GM10248 (cell line): ENCODE data around the gene AP3S2.

Experiments used
- CTCF ChIA-PET: fragments of 300-600 bp; sonication (Branson Sonifier 250); formaldehyde crosslinking; extraction: SDS; loops from one replicate; lab custom pipeline; 2021; ENCODE audit warnings: antibody characterized with exemption; lab: Yijun Ruan, JAX
- POLR2A ChIA-PET: fragments of 350-650 bp; sonication (Branson Sonifier 250); formaldehyde crosslinking; extraction: SDS; loops from one replicate; lab custom pipeline; 2020; ENCODE audit warnings: antibody characterized with exemption; lab: Yijun Ruan, JAX
- DNase-seq: peaks from one replicate; pipeline ENCODE4 v3.0.0; 2012; ENCODE audit errors: extremely low spot score
- CTCF ChIP-seq: IDR thresholded peaks from 2 replicates; pipeline ENCODE4 v1.5.1; 2012; ENCODE audit warnings: mild to moderate bottlenecking, low read depth; ENCODE audit errors: extremely low read depth, missing control alignments, control extremely low read depth

AP3S2 gene

DNA sequence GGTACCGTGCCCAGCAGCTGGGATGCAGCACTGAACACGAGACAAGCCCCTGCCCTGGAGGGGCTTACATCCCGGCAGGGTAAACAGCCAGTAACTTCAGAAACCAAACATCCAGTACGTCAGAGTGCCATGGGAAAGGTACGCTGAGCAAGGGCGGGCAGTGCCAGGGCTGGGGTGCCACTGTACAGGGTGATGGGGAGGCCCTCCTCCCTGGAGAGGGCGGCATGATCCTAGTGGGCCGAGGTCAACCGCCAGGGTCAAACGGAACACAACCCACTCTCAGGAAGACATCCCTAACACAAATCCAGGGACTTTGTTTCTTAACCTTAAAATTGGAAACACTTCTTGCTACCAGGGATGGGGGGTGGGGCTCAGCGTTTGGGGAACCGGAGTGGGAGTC lies 63.2 kb downstream of the AP3S2 start:
- ChIA-PET POLR2A (no interaction called here), CTCF (interaction anchor here (1.2 to 1.6 kb wide), 2 partner anchors 8 to 69 kb away, joined by 3 to 4 read pairs; no protein-coding TSS in a partner anchor)
- no peak for TF ChIP-seq CTCF

GRCh38 chr15:89829616-89830440 lies 64.0 kb downstream of the AP3S2 start:
- TF ChIP-seq CTCF, result no peak
- no peak for DNase-seq
- CTCF ChIA-PET, result interaction anchor here (1.0 to 1.6 kb wide), 3 partner anchors 9 to 69 kb away, joined by 3 to 4 read pairs (median 4); no protein-coding TSS in a partner anchor
- POLR2A ChIA-PET, result no interaction called here

More for the DNA sequence above, 63.2 kb downstream of the AP3S2 start:
- no peak for DNase-seq

DNA sequence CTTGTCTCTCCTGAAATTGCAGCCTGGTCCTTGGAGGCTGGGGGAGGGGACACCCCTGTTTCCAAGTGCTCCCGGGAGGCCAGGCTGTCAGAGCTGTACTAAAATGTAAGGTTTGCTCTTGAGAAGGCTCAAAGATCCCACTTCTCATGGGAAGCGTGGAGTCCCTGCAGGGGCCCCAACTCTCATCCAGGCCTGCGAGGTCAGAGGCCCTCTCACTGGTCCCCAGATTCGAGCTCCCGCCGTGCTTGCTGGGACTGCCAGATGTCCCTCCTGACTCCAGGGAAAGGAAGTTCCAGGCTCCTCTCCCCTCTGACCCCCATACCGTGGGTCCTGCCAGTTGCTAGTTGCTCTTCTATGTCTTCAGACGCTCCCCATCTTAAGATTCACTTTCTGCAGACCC lies 64.6 kb downstream of the AP3S2 start:
- no peak for DNase-seq
- POLR2A ChIA-PET, result no interaction called here
- no peak for TF ChIP-seq CTCF
- CTCF ChIA-PET, result interaction anchor here (1.0 to 1.6 kb wide), 2 partner anchors 46 to 68 kb away, joined by 4 read pairs; no protein-coding TSS in a partner anchor

- DNase-seq, result no peak
- TF ChIP-seq CTCF, result no peak
- ChIA-PET POLR2A (no interaction called here), CTCF (interaction anchor here (1.0 to 1.8 kb wide), 3 partner anchors 46 to 88 kb away, joined by 3 to 5 read pairs (median 4); no protein-coding TSS in a partner anchor)
Observed at GRCh38 chr15:89828281-89829145, 65.3 kb downstream of the AP3S2 start.

DNA sequence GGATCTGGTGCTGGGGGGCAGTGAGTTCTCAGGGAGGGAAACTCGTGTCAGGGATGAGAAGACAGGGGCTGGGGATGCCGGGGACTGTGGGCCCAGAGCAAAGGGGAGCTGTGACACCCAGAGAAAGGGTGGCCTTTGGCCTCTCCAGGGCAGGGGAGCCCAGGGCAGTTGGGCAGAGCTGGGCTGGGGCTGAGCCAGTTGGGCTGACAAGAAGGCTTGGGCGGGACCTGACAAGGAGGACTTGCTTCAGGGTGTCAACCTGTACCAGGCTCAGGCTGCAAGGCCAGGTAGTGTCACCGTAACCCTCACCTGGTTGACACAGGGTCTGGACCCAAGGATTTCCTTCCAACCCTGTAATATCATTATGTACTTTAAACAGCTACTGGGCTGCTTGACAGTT lies 66.0 kb downstream of the AP3S2 start:
- TF ChIP-seq CTCF, result no peak
- POLR2A ChIA-PET, result no interaction called here
- CTCF ChIA-PET, result interaction anchor here (1.2 to 1.8 kb wide), 2 partner anchors 48 to 88 kb away, joined by 3 to 5 read pairs; no protein-coding TSS in a partner anchor
- no peak for DNase-seq
